Astrocyte (in vitro differentiated cells and primary cell): ENCODE data around the gene AJAP1. TPM values are rescaled to one million over a fixed set of nuclear protein-coding genes. Genes with fewer than 3 reads are reported as not detected.

Source experiments
- DNase-seq: peaks from one replicate; pipeline ENCODE4 v3.0.0-alpha.2; 2010; ENCODE audit warnings: low read depth
- FAIRE-seq: peaks from 2 replicates; lab custom pipeline; 2011; peaks lifted over from hg19 to GRCh38; lab: Jason Lieb, UNC
- H2AFZ ChIP-seq: 2 replicates; pipeline ENCODE4 v1.6.0; 2012; ENCODE audit warnings: low read depth, low read length, inconsistent platforms
- H3K27ac ChIP-seq: 2 replicates; pipeline ENCODE4 v1.5.1; 2011; ENCODE audit warnings: low read depth, low read length, inconsistent platforms
- H3K27me3 ChIP-seq: 2 replicates; pipeline ENCODE4 v1.6.0; 2011; ENCODE audit warnings: low read length, inconsistent platforms; ENCODE audit not compliant: insufficient read depth
- H3K36me3 ChIP-seq: 2 replicates; pipeline ENCODE4 v1.5.1; 2011; ENCODE audit warnings: low read length, inconsistent platforms; ENCODE audit not compliant: insufficient read depth
- H3K4me1 ChIP-seq: 2 replicates; pipeline ENCODE4 v1.5.1; 2011; ENCODE audit warnings: low read length, inconsistent platforms; ENCODE audit not compliant: insufficient read depth
- H3K4me2 ChIP-seq: 2 replicates; pipeline ENCODE4 v1.6.0; 2012; ENCODE audit warnings: low read length, inconsistent platforms
- H3K4me3 ChIP-seq: 2 replicates; pipeline ENCODE4 v1.5.1; 2011; ENCODE audit warnings: low read depth, mild to moderate bottlenecking, low read length, inconsistent platforms; ENCODE audit not compliant: insufficient read depth
- H3K79me2 ChIP-seq: 2 replicates; pipeline ENCODE4 v1.6.0; 2012; ENCODE audit warnings: mild to moderate bottlenecking, low read length, inconsistent platforms; ENCODE audit not compliant: insufficient read depth
- H3K9ac ChIP-seq: 2 replicates; pipeline ENCODE4 v1.6.0; 2012; ENCODE audit warnings: mild to moderate bottlenecking, low read length, inconsistent platforms
- H3K9me3 ChIP-seq: 2 replicates; pipeline ENCODE4 v1.5.1; 2012; ENCODE audit warnings: low read depth, mild to moderate bottlenecking, low read length, inconsistent platforms; ENCODE audit not compliant: insufficient read depth
- H4K20me1 ChIP-seq: 2 replicates; pipeline ENCODE4 v1.6.0; 2012; ENCODE audit warnings: low read length, inconsistent platforms; ENCODE audit not compliant: insufficient read depth
- H3K27ac Mint-ChIP-seq: one replicate; pipeline ENCODE4 v1.8.0; 2021; ENCODE audit warnings: mild to moderate bottlenecking, mixed read lengths; ENCODE audit not compliant: unreplicated experiment
- H3K27me3 Mint-ChIP-seq: one replicate; pipeline ENCODE4 v1.8.0; 2021; ENCODE audit warnings: low read depth, mixed read lengths; ENCODE audit not compliant: unreplicated experiment
- H3K36me3 Mint-ChIP-seq: one replicate; pipeline ENCODE4 v1.8.0; 2021; ENCODE audit warnings: low read depth, mixed read lengths; ENCODE audit not compliant: unreplicated experiment
- H3K4me1 Mint-ChIP-seq: one replicate; pipeline ENCODE4 v1.8.0; 2021; ENCODE audit warnings: low read depth, mixed read lengths; ENCODE audit not compliant: unreplicated experiment
- H3K4me3 Mint-ChIP-seq: one replicate; pipeline ENCODE4 v1.8.0; 2021; ENCODE audit warnings: mild to moderate bottlenecking, moderate library complexity, mixed read lengths; ENCODE audit not compliant: unreplicated experiment
- H3K9me3 Mint-ChIP-seq: one replicate; pipeline ENCODE4 v1.8.0; 2021; ENCODE audit warnings: mild to moderate bottlenecking, mixed read lengths; ENCODE audit not compliant: unreplicated experiment
- EZH2 ChIP-seq: IDR thresholded peaks from 2 replicates; pipeline ENCODE4 v1.6.1; 2012; ENCODE audit warnings: mild to moderate bottlenecking, low read length, inconsistent platforms; ENCODE audit not compliant: insufficient read depth
- total RNA-seq: library from RNA; stranded (reverse); gene quantifications from 2 replicates; pipeline ENCODE4 v1.2.1, GENCODE V29; 2021
- TF ChIP-seq, protein P1 (sequence below): IDR thresholded peaks from 2 replicates; pipeline ENCODE4 v1.5.1; 2011; ENCODE audit warnings: low read depth, mild to moderate bottlenecking, inconsistent platforms, low read length, moderate library complexity; ENCODE audit not compliant: insufficient read depth

The AJAP1 gene
- total RNA-seq, 1 donor from 2014 or later: 0.34 TPM

DNA sequence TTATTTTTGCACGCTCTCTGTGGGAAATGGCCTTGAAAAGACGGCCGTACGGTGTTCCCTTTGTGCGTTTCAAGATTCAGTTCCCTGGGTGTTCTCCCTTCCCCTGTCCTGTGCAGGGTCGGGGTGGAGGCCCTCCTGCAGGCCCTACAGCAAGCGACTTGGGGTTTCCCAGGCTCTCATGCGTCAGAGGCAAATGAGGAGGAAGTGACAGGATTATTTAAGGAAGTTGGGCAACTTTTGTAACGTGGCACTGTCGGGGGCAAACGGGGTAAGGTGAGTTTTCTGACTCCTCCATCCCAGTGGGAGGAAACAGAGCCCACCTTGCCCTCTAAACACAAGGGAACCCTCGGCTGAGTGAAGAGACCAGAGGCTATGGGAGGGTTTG is 16.1 kb upstream of the AJAP1 start:
- Mint-ChIP-seq H3K4me1 (peaks cover 2% of the 10 kb centered on the region), H3K36me3 (no peaks in the 10 kb centered on the region)
- H3K9me3 ChIP-seq: no peaks in the 10 kb centered on the region

GRCh38 chr1:4640931-4641330 is 13.5 kb upstream of the AJAP1 start:
- no peaks in the 10 kb centered on the region for H3K36me3 Mint-ChIP-seq
- no peak for FAIRE-seq
- TF ChIP-seq, protein P1, sequence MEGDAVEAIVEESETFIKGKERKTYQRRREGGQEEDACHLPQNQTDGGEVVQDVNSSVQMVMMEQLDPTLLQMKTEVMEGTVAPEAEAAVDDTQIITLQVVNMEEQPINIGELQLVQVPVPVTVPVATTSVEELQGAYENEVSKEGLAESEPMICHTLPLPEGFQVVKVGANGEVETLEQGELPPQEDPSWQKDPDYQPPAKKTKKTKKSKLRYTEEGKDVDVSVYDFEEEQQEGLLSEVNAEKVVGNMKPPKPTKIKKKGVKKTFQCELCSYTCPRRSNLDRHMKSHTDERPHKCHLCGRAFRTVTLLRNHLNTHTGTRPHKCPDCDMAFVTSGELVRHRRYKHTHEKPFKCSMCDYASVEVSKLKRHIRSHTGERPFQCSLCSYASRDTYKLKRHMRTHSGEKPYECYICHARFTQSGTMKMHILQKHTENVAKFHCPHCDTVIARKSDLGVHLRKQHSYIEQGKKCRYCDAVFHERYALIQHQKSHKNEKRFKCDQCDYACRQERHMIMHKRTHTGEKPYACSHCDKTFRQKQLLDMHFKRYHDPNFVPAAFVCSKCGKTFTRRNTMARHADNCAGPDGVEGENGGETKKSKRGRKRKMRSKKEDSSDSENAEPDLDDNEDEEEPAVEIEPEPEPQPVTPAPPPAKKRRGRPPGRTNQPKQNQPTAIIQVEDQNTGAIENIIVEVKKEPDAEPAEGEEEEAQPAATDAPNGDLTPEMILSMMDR: no peak
- TF ChIP-seq EZH2: no peak

More for the DNA sequence above, 16.1 kb upstream of the AJAP1 start:
- TF ChIP-seq EZH2: no peak
- TF ChIP-seq, protein P1: no peak
- H2AFZ ChIP-seq: no peak overlapping the region
- H3K27ac ChIP-seq: no peak overlapping the region
- H3K4me3 ChIP-seq: no peak overlapping the region
- FAIRE-seq (no peak), DNase-seq (no peak)
- no peaks in the 10 kb centered on the region for H3K27me3 ChIP-seq
- no peaks in the 10 kb centered on the region for H3K4me1 ChIP-seq
- no peaks in the 10 kb centered on the region for H4K20me1 ChIP-seq
- H3K9ac ChIP-seq: no peak overlapping the region
- no peaks in the 10 kb centered on the region for H3K9me3 Mint-ChIP-seq
- H3K27ac Mint-ChIP-seq: no peak overlapping the region
- H3K79me2 ChIP-seq: no peaks in the 10 kb centered on the region
- H3K27me3 Mint-ChIP-seq: peaks cover 30% of the 10 kb centered on the region
- no peak overlapping the region for H3K4me3 Mint-ChIP-seq
- no peaks in the 10 kb centered on the region for H3K36me3 ChIP-seq
- H3K4me2 ChIP-seq: no peak overlapping the region

GRCh38 chr1:4647391-4647790 is 7.0 kb upstream of the AJAP1 start:
- H2AFZ ChIP-seq: no peak overlapping the region
- no peak overlapping the region for H3K9ac ChIP-seq
- H3K27me3 ChIP-seq: no peaks in the 10 kb centered on the region
- no peak overlapping the region for H3K4me3 ChIP-seq
- DNase-seq (no peak), FAIRE-seq (no peak)
- TF ChIP-seq, protein P1: no peak
- TF ChIP-seq EZH2: no peak
- no peaks in the 10 kb centered on the region for H3K36me3 Mint-ChIP-seq
- no peaks in the 10 kb centered on the region for H3K4me1 ChIP-seq
- no peaks in the 10 kb centered on the region for H3K36me3 ChIP-seq
- no peak overlapping the region for H3K4me3 Mint-ChIP-seq
- peaks cover 20% of the 10 kb centered on the region for H3K27me3 Mint-ChIP-seq
- H3K4me1 Mint-ChIP-seq: no peaks in the 10 kb centered on the region
- no peaks in the 10 kb centered on the region for H3K79me2 ChIP-seq
- no peaks in the 10 kb centered on the region for H3K9me3 Mint-ChIP-seq
- H3K27ac ChIP-seq: no peak overlapping the region
- H3K9me3 ChIP-seq: peaks cover 7% of the 10 kb centered on the region
- H4K20me1 ChIP-seq: no peaks in the 10 kb centered on the region
- no peak overlapping the region for H3K4me2 ChIP-seq
- H3K27ac Mint-ChIP-seq: no peak overlapping the region

More at GRCh38 chr1:4640931-4641330, 13.5 kb upstream of the AJAP1 start:
- H3K9me3 ChIP-seq: no peaks in the 10 kb centered on the region
- H4K20me1 ChIP-seq: no peaks in the 10 kb centered on the region
- H3K4me3 Mint-ChIP-seq: no peak overlapping the region
- peaks cover 33% of the 10 kb centered on the region for H3K27me3 Mint-ChIP-seq
- H3K4me2 ChIP-seq: no peak overlapping the region
- H2AFZ ChIP-seq: no peak overlapping the region
- H3K4me3 ChIP-seq: no peak overlapping the region
- no peaks in the 10 kb centered on the region for H3K9me3 Mint-ChIP-seq
- H3K27ac Mint-ChIP-seq: no peak overlapping the region
- H3K4me1 ChIP-seq: no peaks in the 10 kb centered on the region
- no peaks in the 10 kb centered on the region for H3K36me3 ChIP-seq
- no peak overlapping the region for H3K27ac ChIP-seq
- DNase-seq: no peak
- H3K4me1 Mint-ChIP-seq: no peaks in the 10 kb centered on the region
- H3K79me2 ChIP-seq: no peaks in the 10 kb centered on the region
- no peaks in the 10 kb centered on the region for H3K27me3 ChIP-seq
- H3K9ac ChIP-seq: no peak overlapping the region
